ENCODE measurements around the gene MEI4. TPM values are rescaled to one million over a fixed set of nuclear protein-coding genes. Genes with fewer than 3 reads are reported as not detected.

The MEI4 gene
- total and polyA plus RNA-seq, 2 of the 8 experiments (the other 6 are each of a cell fraction or from before 2014, with no cell fraction given): 0.05 to 0.24 TPM

GRCh38 chr6:77686931-77687330 is 34.1 kb downstream of the MEI4 start (continued):
- no peak for TF ChIP-seq YY1 (IDR thresholded peaks at IDR 0.05; ENCODE audit: low read depth, low read length)
- no peak for TF ChIP-seq ATF2 (IDR thresholded peaks at IDR 0.05; ENCODE audit: low read length)

Measured in H1 (cell line).